ENCODE measurements around the gene HERPUD1.

DNA sequence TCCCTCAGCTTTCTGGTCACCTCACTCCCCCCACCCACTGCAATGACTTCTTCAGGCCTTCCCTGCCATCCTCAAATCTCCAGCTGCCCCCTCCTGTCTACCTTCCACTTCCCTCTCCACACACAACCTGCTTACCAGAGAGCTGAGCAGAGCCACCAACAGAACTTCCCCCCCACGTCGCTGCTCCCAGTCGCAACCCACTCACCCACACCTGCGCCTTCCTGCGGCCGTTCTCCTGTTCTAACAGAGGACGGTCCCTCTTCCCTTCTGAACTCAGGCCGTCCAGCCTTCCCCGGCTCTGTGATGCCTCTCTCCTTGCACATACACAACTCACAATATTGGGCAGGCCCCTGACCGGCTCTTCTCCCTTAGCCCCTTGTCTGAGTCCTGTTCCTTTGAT, 43.8 kb downstream of the HERPUD1 start:
- TF ChIP-seq CTCF (IDR thresholded peaks at IDR 0.05; ENCODE audit: low read depth, low read length, poor library complexity, severe bottlenecking) (no peak), EZH2phosphoT487 (IDR thresholded peaks at IDR 0.05; ENCODE audit: borderline replicate concordance, low read length) (no peak)

Data from DOHH2 (cell line).